GM18499 (cell line): ENCODE results near the gene ANKS3.
"Not testable (repeated sequence)": the region's sequence is repeated elsewhere in the genome, so short reads cannot be mapped to it uniquely, and the experiment has no call there.

Experiments used
- ATAC-seq: cut with Tn5 transposase; IDR thresholded peaks from one replicate; pipeline ENCODE4 v1.9.1; 2021; ENCODE audit warnings: moderate number of reproducible peaks; ENCODE audit not compliant: insufficient read depth, unreplicated experiment

Gene ANKS3

GRCh38 chr16:4755687-4756086 lies 21.6 kb upstream of the ANKS3 start:
- no peak for ATAC-seq

- ATAC-seq, result no peak
These were observed 20.8 kb upstream of the ANKS3 start for GRCh38 chr16:4754865-4755264.

- no peak for ATAC-seq
These were observed 19.2 kb upstream of the ANKS3 start for GRCh38 chr16:4753227-4753626.

- ATAC-seq, result no peak
These were observed 18.5 kb upstream of the ANKS3 start for GRCh38 chr16:4752351-4753100.

- no peak for ATAC-seq
These were observed 16.8 kb upstream of the ANKS3 start for GRCh38 chr16:4750896-4751295.

GRCh38 chr16:4749700-4750257 lies 15.7 kb upstream of the ANKS3 start:
- no peak for ATAC-seq

GRCh38 chr16:4748682-4749411 lies 14.8 kb upstream of the ANKS3 start:
- no peak for ATAC-seq

- no peak for ATAC-seq
These were observed 14.0 kb upstream of the ANKS3 start for GRCh38 chr16:4747906-4748681.

- no peak for ATAC-seq
These were observed 13.0 kb upstream of the ANKS3 start for GRCh38 chr16:4746991-4747574.

GRCh38 chr16:4746215-4746614 lies 12.1 kb upstream of the ANKS3 start:
- ATAC-seq, result no peak

- ATAC-seq, result no peak
These were observed 11.2 kb upstream of the ANKS3 start for GRCh38 chr16:4745274-4745569.

GRCh38 chr16:4744555-4745273 lies 10.6 kb upstream of the ANKS3 start:
- no peak for ATAC-seq

GRCh38 chr16:4743226-4743878 lies 9.3 kb upstream of the ANKS3 start:
- ATAC-seq, result no peak

- not testable (repeated sequence) for ATAC-seq
These were observed 4.3 kb upstream of the ANKS3 start for GRCh38 chr16:4738370-4738769.

- ATAC-seq, result no peak
These were observed 3.5 kb upstream of the ANKS3 start for GRCh38 chr16:4737545-4737944.

GRCh38 chr16:4736546-4736945 lies 2.5 kb upstream of the ANKS3 start:
- ATAC-seq, result no peak

- peak; percentile 14 for ATAC-seq
These were observed 862 bp upstream of the ANKS3 start for GRCh38 chr16:4734730-4735535.

- no peak for ATAC-seq
These were observed 366 bp downstream of the ANKS3 start for GRCh38 chr16:4733747-4734062.

GRCh38 chr16:4733211-4733742 lies 794 bp downstream of the ANKS3 start:
- ATAC-seq, result no peak
